K562 (cell line): ENCODE measurements around the gene FUBP3. TPM values are rescaled to one million over a fixed set of nuclear protein-coding genes. Genes with fewer than 3 reads are reported as not detected.

Experiments used
- ATAC-seq: fragments of 200-7000 bp; cut with Tn5 transposase; 3 replicates; pipeline ENCODE4 v1.9.1; 2020; ENCODE audit warnings: moderate library complexity
- BruUV-seq: library from RNA; stranded (reverse); fragments of 400-500 nt; replicated peaks from 2 replicates; lab custom pipeline; 2021; lab: Mats Ljungman, UMichigan
- CTCF ChIA-PET: fragments of 300-600 bp; formaldehyde crosslinking; extraction: SDS; loops from one replicate; lab custom pipeline; 2021; ENCODE audit warnings: low intra/inter-chr PET ratio; lab: Yijun Ruan, JAX
- POLR2A ChIA-PET: fragments of 300-600, 350-650 bp; sonication (Branson Sonifier 250); formaldehyde crosslinking; extraction: SDS; loops from one replicate; lab custom pipeline; 2021; ENCODE audit warnings: antibody characterized with exemption, inconsistent platforms; lab: Yijun Ruan, JAX
- DNase-seq, 4 experiments: peaks; one replicate each; pipeline versions ENCODE4 v3.0.0 to v3.0.0-alpha.2; 2011 to 2018; ENCODE audit warnings: low spot score in 3 of 4, mixed read lengths in 3 of 4; ENCODE audit errors: extremely low read depth in 1 of 4
- FAIRE-seq: peaks from 2 replicates; lab custom pipeline; 2011; peaks lifted over from hg19 to GRCh38; lab: Jason Lieb, UNC
- H2AFZ ChIP-seq: 2 replicates; pipeline ENCODE4 v1.6.0; 2011; ENCODE audit warnings: low read depth, low read length, control low read depth, inconsistent platforms
- H3K27ac ChIP-seq: fragments of 200-600 bp; 3 replicates; pipeline ENCODE4 v1.8.0; 2011; ENCODE audit warnings: low read depth, mild to moderate bottlenecking, control low read depth, inconsistent platforms, low read length, moderate library complexity, mixed read lengths; ENCODE audit errors: extremely low read depth
- H3K27me3 ChIP-seq, 2 experiments: fragments of 300-600 bp in 1 of 2; 2 replicates in 1 of 2; 3 replicates in 1 of 2; pipeline versions ENCODE4 v1.6.0 to v1.8.0; 2011; ENCODE audit warnings: inconsistent platforms in 2 of 2, low read length in 2 of 2, mild to moderate bottlenecking in 1 of 2, mixed read lengths in 1 of 2, moderate library complexity in 1 of 2; ENCODE audit not compliant: control insufficient read depth in 2 of 2, insufficient read depth in 2 of 2
- H3K36me3 ChIP-seq: fragments of 300-600 bp; 3 replicates; pipeline ENCODE4 v1.8.0; 2011; ENCODE audit warnings: mild to moderate bottlenecking, low read length, inconsistent platforms; ENCODE audit not compliant: control insufficient read depth, insufficient read depth
- H3K4me1 ChIP-seq, 2 experiments: fragments of 200-600 bp in 1 of 2; replicated peaks in 1 of 2; 2 replicates in 1 of 2; 3 replicates in 1 of 2; pipeline versions ENCODE4 v1.5.1 to v1.8.0; 2011; ENCODE audit warnings: inconsistent platforms in 2 of 2, low read length in 2 of 2, mild to moderate bottlenecking in 1 of 2, mixed read lengths in 1 of 2, moderate library complexity in 1 of 2; ENCODE audit not compliant: control insufficient read depth in 2 of 2, insufficient read depth in 2 of 2
- H3K4me2 ChIP-seq: 2 replicates; pipeline ENCODE4 v1.6.1; 2011; ENCODE audit warnings: low read length, control low read depth, inconsistent platforms, mixed read lengths; ENCODE audit not compliant: insufficient read depth
- H3K4me3 ChIP-seq: fragments of 200-600 bp; sonication (generic), shearing (Covaris generic); 2 replicates; pipeline ENCODE4 v1.5.1; 2016; ENCODE audit warnings: control low read depth, inconsistent platforms
- H3K79me2 ChIP-seq: fragments of 200-600 bp; 3 replicates; pipeline ENCODE4 v1.8.0; 2011; ENCODE audit warnings: low read length, inconsistent platforms; ENCODE audit not compliant: control insufficient read depth, insufficient read depth
- H3K9ac ChIP-seq, 2 experiments: 2 replicates each; pipeline versions ENCODE4 v1.6.0 to v1.6.1; 2011; ENCODE audit warnings: low read depth in 2 of 2, low read length in 2 of 2, control low read depth in 1 of 2, inconsistent platforms in 1 of 2, mild to moderate bottlenecking in 1 of 2, mixed read lengths in 1 of 2; ENCODE audit not compliant: insufficient read depth in 1 of 2
- H3K9me1 ChIP-seq: one replicate; pipeline ENCODE4 v1.6.0; 2011; ENCODE audit warnings: inconsistent platforms, mild to moderate bottlenecking, low read length, moderate library complexity; ENCODE audit not compliant: control insufficient read depth, insufficient read depth
- H3K9me3 ChIP-seq: replicated peaks from 2 replicates; pipeline ENCODE4 v1.5.1; 2011; ENCODE audit warnings: low read depth, low read length, inconsistent platforms; ENCODE audit not compliant: control insufficient read depth, insufficient read depth
- H4K20me1 ChIP-seq: replicated peaks from 2 replicates; pipeline ENCODE4 v1.6.1; 2011; ENCODE audit warnings: low read length, inconsistent platforms, mixed read lengths; ENCODE audit not compliant: control insufficient read depth, insufficient read depth
- CBFA2T3 ChIP-seq: fragments of 450-650 bp; IDR thresholded peaks from 2 replicates; pipeline ENCODE4 v1.6.1; 2017
- ERF ChIP-seq: fragments of 450-650 bp; formaldehyde crosslinking; IDR thresholded peaks from 2 replicates; pipeline ENCODE4 v1.4.0; 2020; ENCODE audit warnings: mild to moderate bottlenecking, mixed read lengths
- NR4A1 ChIP-seq, 2 experiments: fragments of 250-450 bp in 1 of 2; fragments of 450-650 bp in 1 of 2; sonication (Bioruptor Pico) in 1 of 2; IDR thresholded peaks; 2 replicates each; pipeline versions ENCODE4 v1.4.0 to v1.6.1; 2016 to 2020; ENCODE audit warnings: mild to moderate bottlenecking in 2 of 2, missing compliant biosample characterization in 1 of 2, missing genetic modification characterization in 1 of 2, moderate library complexity in 1 of 2
- ZBTB17 ChIP-seq: fragments of 450-650 bp; formaldehyde crosslinking; IDR thresholded peaks from 2 replicates; pipeline ENCODE4 v1.4.0; 2020; ENCODE audit warnings: mild to moderate bottlenecking
- ZNF384 ChIP-seq: IDR thresholded peaks from 2 replicates; pipeline ENCODE4 v1.6.1; 2012; ENCODE audit warnings: low read depth, low read length, improper control_type of control experiment
- ZNF408 ChIP-seq: fragments of 250-450 bp; sonication (Bioruptor Pico); IDR thresholded peaks from 2 replicates; pipeline ENCODE4 v1.4.0; 2020; ENCODE audit warnings: low read depth, mild to moderate bottlenecking, moderate library complexity
- ZNF584 ChIP-seq: fragments of 200-800 bp; sonication (Bioruptor generic); IDR thresholded peaks from 2 replicates; pipeline ENCODE4 v1.6.1; 2016; ENCODE audit warnings: low read depth, mild to moderate bottlenecking, missing genetic modification characterization, missing compliant biosample characterization
- ZZZ3 ChIP-seq: fragments of 450-650 bp; IDR thresholded peaks from 2 replicates; pipeline ENCODE4 v1.6.1; 2016; ENCODE audit warnings: antibody characterized with exemption, mild to moderate bottlenecking, moderate library complexity
- WGBS: fragments of 100-300 bp; shearing (Covaris generic); methylation state at CpG from one replicate; pipeline ENCODE4 v1.1.6; 2016; ENCODE audit warnings: low coverage, mixed read lengths; ENCODE audit not compliant: insufficient coverage; ENCODE audit errors: missing lambda C conversion rate; 5-methylcytosine and 5-hydroxymethylcytosine counted together
- in situ Hi-C: fragments of 300-500 bp; cut with MboI; formaldehyde crosslinking; loops from 4 replicates; pipeline ENCODE4 v1.15.0; 2018; ENCODE audit warnings: inconsistent platforms, mixed read lengths
- intact Hi-C: fragments of 100-400 bp; cut with micrococcal nuclease; formaldehyde crosslinking; loops from 2 replicates; pipeline ENCODE4 v1.14.2; 2022
- polyA plus RNA-seq, 8 experiments: library from polyadenylated mRNA; depleted of rRNA in 4 of 8; stranded (reverse) in 5 of 8; unstranded in 3 of 8; fragments of >200 nt; fragmentation: Nextera tagmentation in 2 of 8; fragmentation: Illumina TruSeq in 1 of 8; extraction: Ambion mirVana in 2 of 8; extraction: Trizol in 1 of 8; gene quantifications; 2 replicates each; pipeline versions ENCODE4 v1.2.1 to v1.2.3, GENCODE V29; 2011 to 2014; ENCODE audit warnings: inconsistent platforms in 1 of 8, missing spikeins in 1 of 8
- total RNA-seq, 7 experiments: library from RNA; depleted of rRNA in 6 of 7; stranded (reverse); fragments of >200 nt in 6 of 7; fragmentation: Illumina TruSeq in 2 of 7; extraction: Trizol in 2 of 7; gene quantifications; 2 replicates each; pipeline versions ENCODE4 v1.2.1 to v1.2.3, GENCODE V29; 2011 to 2021; ENCODE audit warnings: low replicate concordance in 1 of 7
- TF ChIP-seq, protein P1 (sequence below), 3 experiments: fragments of 200-800 bp in 1 of 3; sonication (Bioruptor generic) in 1 of 3; sonication (generic) in 1 of 3; formaldehyde crosslinking in 1 of 3; IDR thresholded peaks; 2 replicates each; pipeline versions ENCODE4 v1.6.1 to v1.8.0; 2016 to 2022; ENCODE audit warnings: mild to moderate bottlenecking in 2 of 3, missing compliant biosample characterization in 2 of 3, missing genetic modification characterization in 2 of 3, missing genetic modification reagents in 1 of 3
- TF ChIP-seq, protein P2 (sequence below): fragments of 450-650 bp; formaldehyde crosslinking; IDR thresholded peaks from 2 replicates; pipeline ENCODE4 v1.4.0; 2020; ENCODE audit warnings: mild to moderate bottlenecking, moderate library complexity
- TF ChIP-seq, protein P3 (sequence below): fragments of 250-450 bp; sonication (Bioruptor Pico); IDR thresholded peaks from 2 replicates; pipeline ENCODE4 v1.5.0; 2021

The FUBP3 gene
- total and polyA plus RNA-seq, 9 of the 15 experiments (the other 6 are each of a cell fraction or from before 2014, with no cell fraction given) = 3.0 to 64.0 (median 48.1) TPM

DNA sequence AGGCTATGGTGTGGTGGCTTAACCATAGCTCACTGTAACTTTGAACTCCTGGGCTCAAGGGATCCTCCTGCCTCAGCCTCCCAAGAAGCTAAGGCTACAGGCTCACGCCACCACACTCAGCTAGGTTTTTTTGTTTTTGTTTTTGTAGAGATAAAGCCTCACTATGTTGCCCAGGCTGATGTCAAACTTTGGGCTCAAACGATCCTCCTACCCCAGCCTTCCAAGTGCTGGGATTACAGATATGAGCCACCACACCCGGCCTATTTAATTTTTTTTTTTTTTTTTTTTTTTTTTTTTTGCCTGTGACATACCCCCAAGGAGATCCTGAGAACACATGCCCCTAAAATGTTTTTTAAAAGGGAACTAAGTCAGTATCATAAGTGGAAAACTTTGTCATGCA is 10.4 kb downstream of the FUBP3 start:
- no peak overlapping the region for H2AFZ ChIP-seq
- CTCF ChIA-PET = no interaction called here
- H4K20me1 ChIP-seq = peaks cover 8% of the 10 kb centered on the region
- 33% methylated on average over 3 of the region's 3 CpGs for WGBS
- H3K9ac ChIP-seq = no peak overlapping the region
- POLR2A ChIA-PET = interaction anchor here (1.2 kb wide), 1 partner anchor 22 kb away, joined by 3 read pairs; no protein-coding TSS in a partner anchor
- in situ Hi-C loops (no loop called here), intact Hi-C loops (no loop called here)
- H3K9me3 ChIP-seq = no peaks in the 10 kb centered on the region
- ATAC-seq (peak; percentile 25; the same call in 1 of the 3 replicates), FAIRE-seq (no peak), DNase-seq (peak in 1 of 4 experiments; percentile 18)
- TF ChIP-seq ZNF384 (peak; percentile 56), ZZZ3 (no peak)
- TF ChIP-seq, protein P1, sequence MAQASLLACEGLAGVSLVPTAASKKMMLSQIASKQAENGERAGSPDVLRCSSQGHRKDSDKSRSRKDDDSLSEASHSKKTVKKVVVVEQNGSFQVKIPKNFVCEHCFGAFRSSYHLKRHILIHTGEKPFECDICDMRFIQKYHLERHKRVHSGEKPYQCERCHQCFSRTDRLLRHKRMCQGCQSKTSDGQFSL (CRISPR knock-in tag; IDR thresholded peaks at IDR 0.05) = no peak
- TF ChIP-seq, protein P1 (tag; IDR thresholded peaks at IDR 0.05) = no peak
- no peak overlapping the region for H3K27ac ChIP-seq
- H3K79me2 ChIP-seq = peaks cover 80% of the 10 kb centered on the region
- no peak overlapping the region for H3K4me2 ChIP-seq
- no TSS peak for BruUV-seq
- no peak overlapping the region for H3K4me3 ChIP-seq
- H3K27me3 ChIP-seq = no peaks in the 10 kb centered on the region
- peaks cover 0 to 9% of the 10 kb centered on the region in 2 experiments; a peak in 3 of 5 replicates for H3K4me1 ChIP-seq
- H3K36me3 ChIP-seq = peaks cover 58% of the 10 kb centered on the region
- no peaks in the 10 kb centered on the region for H3K9me1 ChIP-seq

DNA sequence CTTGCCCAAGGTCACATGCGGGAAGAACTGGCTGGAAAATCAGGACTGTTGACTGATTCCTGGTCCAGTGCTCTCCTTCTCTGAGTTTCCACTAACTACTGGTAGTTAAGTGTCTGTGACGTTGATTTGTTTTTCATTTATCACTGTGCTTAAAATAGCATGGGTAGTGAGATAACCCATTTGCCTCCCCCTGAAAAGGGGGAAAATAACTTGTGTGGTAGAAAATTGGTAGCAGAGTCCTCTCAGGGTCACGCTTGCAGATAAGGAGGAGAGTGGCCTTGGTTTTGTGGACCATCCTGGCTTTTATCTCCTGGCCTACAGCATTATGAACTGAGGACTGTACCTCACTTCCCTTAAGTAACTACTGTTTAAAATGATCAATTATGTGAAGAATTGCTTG is 10.9 kb downstream of the FUBP3 start:
- POLR2A ChIA-PET = no interaction called here
- H3K4me3 ChIP-seq = no peak overlapping the region
- H4K20me1 ChIP-seq = peaks cover 8% of the 10 kb centered on the region
- peaks cover 59% of the 10 kb centered on the region for H3K36me3 ChIP-seq
- ATAC-seq = peak; percentile 72
- CTCF ChIA-PET = no interaction called here
- H3K9me3 ChIP-seq = no peaks in the 10 kb centered on the region
- H3K9me1 ChIP-seq = no peaks in the 10 kb centered on the region
- intact Hi-C loops = no loop called here
- no peak overlapping the region; the same call in 2 of the 3 replicates for H3K27ac ChIP-seq
- H3K4me1 ChIP-seq = peaks cover 0 to 9% of the 10 kb centered on the region in 2 experiments; a peak in 3 of 5 replicates
- no peaks in the 10 kb centered on the region for H3K27me3 ChIP-seq
- in situ Hi-C loops = no loop called here
- H2AFZ ChIP-seq = no peak overlapping the region
- peak in 2 of 4 experiments; percentile 31 to 51 for DNase-seq
- no TSS peak for BruUV-seq
- WGBS = 24% methylated on average over 3 of the region's 3 CpGs
- no peak overlapping the region for H3K4me2 ChIP-seq
- H3K79me2 ChIP-seq = peaks cover 74% of the 10 kb centered on the region
- peak; percentile 67 for FAIRE-seq
- no peak overlapping the region for H3K9ac ChIP-seq
- TF ChIP-seq ZNF408 (CRISPR knock-in tag) (no peak), ZBTB17 (CRISPR knock-in tag) (no peak), ZZZ3 (no peak), ERF (no peak), NR4A1 (CRISPR knock-in tag; IDR thresholded peaks at IDR 0.05) (no peak), NR4A1 (tag; IDR thresholded peaks at IDR 0.05) (no peak), CBFA2T3 (peak; percentile 58), ZNF584 (no peak)
- TF ChIP-seq, protein P2, sequence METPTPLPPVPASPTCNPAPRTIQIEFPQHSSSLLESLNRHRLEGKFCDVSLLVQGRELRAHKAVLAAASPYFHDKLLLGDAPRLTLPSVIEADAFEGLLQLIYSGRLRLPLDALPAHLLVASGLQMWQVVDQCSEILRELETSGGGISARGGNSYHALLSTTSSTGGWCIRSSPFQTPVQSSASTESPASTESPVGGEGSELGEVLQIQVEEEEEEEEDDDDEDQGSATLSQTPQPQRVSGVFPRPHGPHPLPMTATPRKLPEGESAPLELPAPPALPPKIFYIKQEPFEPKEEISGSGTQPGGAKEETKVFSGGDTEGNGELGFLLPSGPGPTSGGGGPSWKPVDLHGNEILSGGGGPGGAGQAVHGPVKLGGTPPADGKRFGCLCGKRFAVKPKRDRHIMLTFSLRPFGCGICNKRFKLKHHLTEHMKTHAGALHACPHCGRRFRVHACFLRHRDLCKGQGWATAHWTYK (CRISPR knock-in tag) = peak; percentile 93
- TF ChIP-seq, protein P3, sequence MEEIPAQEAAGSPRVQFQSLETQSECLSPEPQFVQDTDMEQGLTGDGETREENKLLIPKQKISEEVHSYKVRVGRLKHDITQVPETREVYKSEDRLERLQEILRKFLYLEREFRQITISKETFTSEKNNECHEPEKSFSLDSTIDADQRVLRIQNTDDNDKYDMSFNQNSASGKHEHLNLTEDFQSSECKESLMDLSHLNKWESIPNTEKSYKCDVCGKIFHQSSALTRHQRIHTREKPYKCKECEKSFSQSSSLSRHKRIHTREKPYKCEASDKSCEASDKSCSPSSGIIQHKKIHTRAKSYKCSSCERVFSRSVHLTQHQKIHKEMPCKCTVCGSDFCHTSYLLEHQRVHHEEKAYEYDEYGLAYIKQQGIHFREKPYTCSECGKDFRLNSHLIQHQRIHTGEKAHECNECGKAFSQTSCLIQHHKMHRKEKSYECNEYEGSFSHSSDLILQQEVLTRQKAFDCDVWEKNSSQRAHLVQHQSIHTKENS (CRISPR knock-in tag) = no peak
